AG08395 (cell line): ENCODE measurements around the gene BASP1.
A peak's percentile ranks its signal among the peaks of the same experiment; 100 is the strongest.
"Not testable (repeated sequence)": the region's sequence is repeated elsewhere in the genome, so short reads cannot be mapped to it uniquely, and the experiment has no call there.

Experiments used
- DNase-seq: peaks from one replicate; pipeline ENCODE4 v3.0.0; 2012; ENCODE audit warnings: mixed read lengths, low spot score

Gene BASP1

GRCh38 chr5:17255471-17256021 is 38.1 kb downstream of the BASP1 start:
- no peak for DNase-seq

- no peak for DNase-seq
These were observed 38.7 kb downstream of the BASP1 start for GRCh38 chr5:17256171-17256570.

GRCh38 chr5:17256839-17257238 is 39.4 kb downstream of the BASP1 start:
- no peak for DNase-seq

- DNase-seq: no peak
These were observed 40.4 kb downstream of the BASP1 start for GRCh38 chr5:17257705-17258273.

- DNase-seq: peak; percentile 14
These were observed 41.0 kb downstream of the BASP1 start for GRCh38 chr5:17258431-17258830.

GRCh38 chr5:17259012-17259411 is 41.6 kb downstream of the BASP1 start:
- DNase-seq: not testable (repeated sequence)

- DNase-seq: no peak
These were observed 42.3 kb downstream of the BASP1 start for GRCh38 chr5:17259630-17260257.

- no peak for DNase-seq
These were observed 43.1 kb downstream of the BASP1 start for GRCh38 chr5:17260549-17260948.

- DNase-seq: no peak
These were observed 43.6 kb downstream of the BASP1 start for GRCh38 chr5:17261075-17261474.

- DNase-seq: no peak
These were observed 47.6 kb downstream of the BASP1 start for GRCh38 chr5:17265041-17265440.

- no peak for DNase-seq
These were observed 49.7 kb downstream of the BASP1 start for GRCh38 chr5:17267106-17267505.

GRCh38 chr5:17269201-17269600 is 51.8 kb downstream of the BASP1 start:
- DNase-seq: no peak

GRCh38 chr5:17272111-17272510 is 54.7 kb downstream of the BASP1 start:
- no peak for DNase-seq

- DNase-seq: no peak
These were observed 58.1 kb downstream of the BASP1 start for GRCh38 chr5:17275289-17276158.

- DNase-seq: no peak
These were observed 59.0 kb downstream of the BASP1 start for GRCh38 chr5:17276445-17276844.

GRCh38 chr5:17277907-17278306 is 60.5 kb downstream of the BASP1 start:
- no peak for DNase-seq

GRCh38 chr5:17278931-17279330 is 61.5 kb downstream of the BASP1 start:
- no peak for DNase-seq

GRCh38 chr5:17279487-17279886 is 62.1 kb downstream of the BASP1 start:
- no peak for DNase-seq

- DNase-seq: no peak
These were observed 65.1 kb downstream of the BASP1 start for GRCh38 chr5:17282283-17283120.

GRCh38 chr5:17283121-17283415 is 65.6 kb downstream of the BASP1 start:
- no peak for DNase-seq

- no peak for DNase-seq
These were observed 70.2 kb downstream of the BASP1 start for GRCh38 chr5:17287501-17288155.

GRCh38 chr5:17288570-17288969 is 71.1 kb downstream of the BASP1 start:
- DNase-seq: no peak
